CD4-positive, alpha-beta T cell treated with Interleukin-6 at 100 ng/mL for 8 hours (primary cell): ENCODE data around the gene FOLH1.
"Not testable (repeated sequence)": the region's sequence is repeated elsewhere in the genome, so short reads cannot be mapped to it uniquely, and the experiment has no call there.

ENCODE experiments used
- DNase-seq: peaks from one replicate; pipeline ENCODE4 v3.0.0-alpha.2; 2020; ENCODE audit warnings: mixed read lengths, low spot score

The FOLH1 gene

DNA sequence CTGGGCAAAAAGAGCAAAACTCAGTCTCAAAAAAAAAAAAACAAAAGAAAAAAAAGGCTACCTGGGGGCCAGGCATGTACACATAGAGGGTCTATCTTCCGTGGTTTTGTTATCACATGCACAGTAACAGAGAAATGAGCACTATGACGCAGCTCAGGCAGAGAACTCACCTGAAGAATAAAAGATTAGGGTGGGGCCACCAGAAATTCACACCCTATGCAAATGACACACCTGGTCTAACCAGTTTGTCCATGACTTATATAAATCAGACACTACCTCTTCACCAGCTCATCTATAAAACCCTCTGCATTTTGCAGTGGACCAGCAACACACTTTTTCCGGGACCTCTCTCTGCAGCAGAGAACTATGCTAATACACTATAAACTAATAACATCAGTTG lies 30.5 kb downstream of the FOLH1 start:
- DNase-seq: not testable (repeated sequence)

- not testable (repeated sequence) for DNase-seq
These were observed 33.0 kb downstream of the FOLH1 start for GRCh38 chr11:49175378-49175777.

GRCh38 chr11:49174691-49175366 lies 33.6 kb downstream of the FOLH1 start:
- not testable (repeated sequence) for DNase-seq

DNA sequence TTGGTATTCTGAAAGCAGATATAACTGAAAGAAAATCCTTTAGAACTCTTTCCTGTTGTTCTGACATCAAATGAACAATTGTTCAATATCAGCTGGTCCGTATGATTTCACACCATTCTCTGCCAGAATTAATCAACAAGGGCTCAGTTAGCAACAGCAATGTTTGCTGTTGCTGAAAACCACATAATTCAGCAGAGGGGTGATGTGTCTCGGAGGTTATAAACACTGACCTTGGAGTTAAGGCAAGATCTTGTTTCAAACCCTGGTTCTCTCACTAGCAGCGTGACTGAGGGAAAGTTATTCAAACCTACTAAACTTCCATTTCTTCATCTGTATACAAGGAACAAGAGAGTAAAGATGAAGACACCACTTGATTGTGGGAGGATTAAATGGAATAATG lies 36.8 kb downstream of the FOLH1 start:
- DNase-seq: not testable (repeated sequence)

DNA sequence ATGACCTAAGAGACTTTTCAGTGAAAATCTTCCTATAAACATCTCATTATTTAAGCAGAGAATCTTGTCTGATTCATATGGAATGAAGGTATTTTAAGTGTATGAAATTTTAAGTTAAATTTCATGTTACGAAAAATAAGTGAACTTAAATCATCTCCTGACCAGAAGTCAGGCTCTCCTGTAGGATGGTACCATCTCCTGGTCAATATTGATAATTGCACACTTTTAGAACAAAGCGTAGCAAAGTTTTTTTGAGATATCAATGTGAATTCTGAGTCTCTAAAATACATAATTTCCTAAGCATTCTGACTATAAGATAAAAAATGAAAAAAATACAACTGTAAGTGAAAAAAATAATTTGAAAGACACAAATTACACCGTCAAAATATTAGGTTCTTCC lies 38.8 kb downstream of the FOLH1 start:
- DNase-seq: not testable (repeated sequence)

- DNase-seq: not testable (repeated sequence)
These were observed 39.4 kb downstream of the FOLH1 start for GRCh38 chr11:49168992-49169391.

DNA sequence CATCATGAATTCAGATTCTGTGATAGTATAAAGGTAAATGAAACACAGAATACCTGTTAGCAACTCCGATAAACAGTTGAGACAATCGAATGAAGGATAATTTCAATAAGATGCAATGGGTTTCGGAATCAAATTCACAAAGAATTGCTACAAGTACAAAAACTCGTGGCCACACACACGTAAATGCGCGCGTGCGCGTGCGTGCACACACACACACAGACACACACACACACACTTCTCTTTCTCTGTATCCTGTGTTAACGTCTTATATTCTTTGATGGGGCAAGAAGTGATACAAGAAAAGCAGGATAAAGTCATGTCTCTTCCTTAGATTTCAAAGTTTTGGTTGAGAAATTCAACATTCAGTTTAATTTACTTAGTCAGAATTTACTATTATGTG lies 57.2 kb downstream of the FOLH1 start:
- DNase-seq: no peak

DNA sequence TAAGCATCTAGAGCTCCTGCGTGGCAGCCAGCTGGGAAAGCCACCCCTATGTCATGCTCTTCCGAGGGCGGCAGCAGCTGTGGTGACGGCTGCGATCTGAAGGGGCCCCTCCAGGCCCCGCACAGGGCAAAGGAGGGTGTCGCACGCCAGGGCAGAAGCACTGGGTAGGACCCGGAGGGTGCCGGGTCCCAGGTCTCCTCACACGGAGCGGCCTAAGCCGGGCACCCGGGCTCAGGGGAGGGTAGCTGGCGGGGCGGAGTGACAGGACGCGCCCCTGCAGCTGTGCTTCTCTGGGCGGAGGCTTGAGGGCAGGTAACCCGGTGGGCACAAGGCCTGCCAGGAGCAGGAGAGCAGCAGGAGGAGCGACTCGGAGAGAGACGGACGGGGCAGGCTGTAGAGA lies 106.0 kb downstream of the FOLH1 start:
- DNase-seq: not testable (repeated sequence)
